Prostate gland (tissue), 2 donors: ENCODE results near the gene TIMP4. TPM values are rescaled to one million over a fixed set of nuclear protein-coding genes. Genes with fewer than 3 reads are reported as not detected.

Source experiments
- DNase-seq: peaks from one replicate; pipeline ENCODE4 v3.0.0-alpha.2; 2019; ENCODE audit warnings: low spot score
- H3K27ac ChIP-seq, 2 donors: fragments of 200-600 bp; sonication (generic); 2 replicates each; pipeline ENCODE4 v1.5.1; 2017 to 2019
- H3K27me3 ChIP-seq: fragments of 200-600 bp; sonication (generic); replicated peaks from 2 replicates; pipeline ENCODE4 v1.5.1; 2019; ENCODE audit not compliant: insufficient read depth
- H3K36me3 ChIP-seq, 2 donors: fragments of 200-600 bp; sonication (generic); 1 replicate in 1 of 2; 2 replicates in 1 of 2; pipeline versions ENCODE4 v1.5.1 to v1.8.1; 2017 to 2019
- H3K4me1 ChIP-seq: fragments of 200-600 bp; sonication (generic); replicated peaks from 2 replicates; pipeline ENCODE4 v1.5.1; 2019
- H3K4me3 ChIP-seq, 2 donors: fragments of 200-600 bp; sonication (generic); 2 replicates each; pipeline ENCODE4 v1.5.1; 2017 to 2019
- H3K9me3 ChIP-seq: fragments of 200-600 bp; sonication (generic); 2 replicates; pipeline ENCODE4 v1.5.1; 2017
- CTCF ChIP-seq, 4 experiments: fragments of 200-600 bp in 2 of 4; fragments of 450-650 bp in 2 of 4; sonication (generic) in 2 of 4; IDR thresholded peaks; 1 replicate in 3 of 4; 2 replicates in 1 of 4; pipeline ENCODE4 v1.5.1; 2016 to 2019; ENCODE audit warnings: antibody characterized with exemption in 4 of 4, mild to moderate bottlenecking in 2 of 4, moderate library complexity in 2 of 4
- POLR2A ChIP-seq: fragments of 450-650 bp; IDR thresholded peaks from one replicate; pipeline ENCODE4 v1.6.1; 2016; ENCODE audit warnings: antibody characterized with exemption, mild to moderate bottlenecking
- POLR2AphosphoS5 ChIP-seq: sonication (generic); formaldehyde crosslinking; IDR thresholded peaks from one replicate; pipeline ENCODE4 v1.6.1; 2017; ENCODE audit warnings: antibody characterized with exemption
- WGBS: methylation state at CpG from one replicate; pipeline ENCODE4 v1.1.5; 2018; 5-methylcytosine and 5-hydroxymethylcytosine counted together
- intact Hi-C: fragments of 100-400 bp; cut with DNase I; formaldehyde crosslinking; loops from one replicate; pipeline ENCODE4 v1.14.2; 2022
- total RNA-seq, 2 donors: library from RNA; depleted of rRNA; stranded (reverse); fragments of >200 nt; gene quantifications; one replicate each; pipeline ENCODE4 v1.1.0, GENCODE V29; 2016

The TIMP4 gene
- total RNA-seq, 2 donors from 2014 or later = 5.6 to 9.7 TPM

DNA sequence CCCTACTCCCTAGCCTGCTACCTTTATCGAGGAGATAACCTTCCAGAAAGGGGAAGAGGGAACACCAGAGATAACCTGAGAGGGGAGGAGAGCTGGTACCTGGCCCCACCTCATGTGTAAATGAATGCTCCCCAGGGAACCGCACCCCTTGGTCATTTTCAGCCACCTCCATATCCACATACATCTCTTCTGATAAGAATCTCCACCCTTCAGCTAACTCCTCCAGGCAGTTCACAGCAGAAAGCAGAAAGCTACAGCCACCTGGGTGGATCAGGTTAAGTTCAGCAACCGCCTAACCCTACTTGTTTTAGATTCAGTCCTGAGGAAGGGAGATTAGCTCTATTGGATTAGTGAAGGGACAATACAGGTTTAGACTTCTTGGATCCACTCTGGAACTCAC, 38.0 kb upstream of the TIMP4 start:
- no peaks in the 10 kb centered on the region for H3K27me3 ChIP-seq
- no peaks in the 10 kb centered on the region for H3K9me3 ChIP-seq
- no peaks in the 10 kb centered on the region for H3K36me3 ChIP-seq
- TF ChIP-seq POLR2AphosphoS5 (no peak), POLR2A (no peak), CTCF (IDR thresholded peaks at IDR 0.05) (no peak)
- H3K27ac ChIP-seq = no peak overlapping the region
- intact Hi-C loops = no loop called here
- no peak for DNase-seq
- 88% methylated on average over 3 of the region's 3 CpGs for WGBS
- no peaks in the 10 kb centered on the region for H3K4me1 ChIP-seq
- no peak overlapping the region for H3K4me3 ChIP-seq

DNA sequence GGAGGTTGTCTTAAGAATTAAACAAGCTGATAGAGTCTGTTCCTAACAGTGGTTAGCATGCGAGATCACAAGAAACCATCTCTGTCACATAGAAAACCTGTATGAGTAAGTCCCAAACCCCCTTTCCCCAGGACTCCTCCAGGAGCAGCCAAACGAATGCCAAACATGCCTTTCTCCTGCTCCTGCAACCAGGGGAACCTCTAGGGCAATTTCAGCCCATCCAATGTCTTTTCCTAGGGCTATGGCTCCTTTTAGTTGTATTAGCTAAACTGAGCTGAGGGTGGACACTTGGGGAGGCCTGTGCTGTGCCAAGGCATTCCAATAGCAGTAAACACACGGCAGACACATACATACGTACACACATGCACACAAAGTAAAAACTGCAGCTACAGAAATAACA, 36.5 kb upstream of the TIMP4 start:
- no peak for TF ChIP-seq CTCF (IDR thresholded peaks at IDR 0.05)
- no peak for TF ChIP-seq POLR2AphosphoS5
- no peak for TF ChIP-seq POLR2A
- Histone ChIP-seq H3K4me1 (no peaks in the 10 kb centered on the region), H3K4me3 (no peak overlapping the region), H3K9me3 (no peaks in the 10 kb centered on the region), H3K27ac (no peak overlapping the region), H3K27me3 (no peaks in the 10 kb centered on the region), H3K36me3 (no peaks in the 10 kb centered on the region)
- no peak for DNase-seq
- intact Hi-C loops = no loop called here
- 82% methylated on average over 4 of the region's 4 CpGs for WGBS

DNA sequence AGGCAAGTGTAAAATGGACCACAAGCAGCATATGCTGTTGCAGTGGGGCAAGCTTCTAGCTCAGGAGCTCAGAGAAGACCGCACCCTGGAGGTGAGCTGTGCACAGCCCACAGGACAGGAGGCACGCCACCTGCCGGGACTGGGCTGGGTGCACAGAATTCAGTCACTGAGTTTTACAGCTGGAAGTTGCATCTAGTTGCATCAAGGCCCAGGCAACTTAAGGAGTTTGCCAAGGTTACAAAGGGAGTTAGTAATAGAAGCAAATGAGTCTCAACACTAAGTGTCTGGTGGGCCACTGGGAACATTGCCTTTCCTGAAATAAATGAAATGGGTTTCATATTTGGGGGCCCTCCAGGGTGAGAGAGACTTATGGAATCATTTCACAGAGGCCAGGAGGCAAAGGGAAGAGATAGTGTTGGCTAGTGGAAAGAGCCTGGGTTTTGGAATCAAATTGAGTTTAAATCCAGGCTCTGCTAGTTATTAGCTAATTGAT, 36.0 kb upstream of the TIMP4 start:
- Histone ChIP-seq H3K27me3 (no peaks in the 10 kb centered on the region), H3K4me1 (no peaks in the 10 kb centered on the region), H3K4me3 (no peak overlapping the region), H3K9me3 (no peaks in the 10 kb centered on the region), H3K27ac (no peak overlapping the region), H3K36me3 (no peaks in the 10 kb centered on the region)
- TF ChIP-seq POLR2AphosphoS5 (no peak), POLR2A (no peak), CTCF (IDR thresholded peaks at IDR 0.05) (no peak)
- 85% methylated on average over 3 of the region's 3 CpGs for WGBS
- no peak for DNase-seq
- intact Hi-C loops = no loop called here

GRCh38 chr3:12194209-12194608, 35.5 kb upstream of the TIMP4 start:
- intact Hi-C loops = no loop called here
- Histone ChIP-seq H3K4me3 (no peak overlapping the region), H3K4me1 (no peaks in the 10 kb centered on the region), H3K36me3 (no peaks in the 10 kb centered on the region), H3K9me3 (no peaks in the 10 kb centered on the region), H3K27me3 (no peaks in the 10 kb centered on the region), H3K27ac (no peak overlapping the region)
- TF ChIP-seq CTCF (IDR thresholded peaks at IDR 0.05) (no peak), POLR2AphosphoS5 (peak; percentile 62), POLR2A (no peak)
- DNase-seq = peak; percentile 23
- 32% methylated on average over 3 of the region's 3 CpGs for WGBS

GRCh38 chr3:12193485-12194165, 34.9 kb upstream of the TIMP4 start:
- intact Hi-C loops = no loop called here
- WGBS = 71% methylated on average over 1 of the region's 1 CpG
- no peaks in the 10 kb centered on the region for H3K9me3 ChIP-seq
- H3K4me1 ChIP-seq = no peaks in the 10 kb centered on the region
- no peak for DNase-seq
- H3K27me3 ChIP-seq = no peaks in the 10 kb centered on the region
- TF ChIP-seq POLR2A (no peak), CTCF (IDR thresholded peaks at IDR 0.05) (no peak), POLR2AphosphoS5 (no peak)
- H3K36me3 ChIP-seq = no peaks in the 10 kb centered on the region
- H3K27ac ChIP-seq = no peak overlapping the region
- H3K4me3 ChIP-seq = no peak overlapping the region
